ENCODE data around the gene WRAP53.

GRCh38 chr17:7640783-7641182 is 47.5 kb upstream of the WRAP53 start:
- TF ChIP-seq POLR2A (IDR thresholded peaks at IDR 0.05) (no peak), CTCF (IDR thresholded peaks at IDR 0.05) (no peak)
